NCI-H128 (cell line): Measurements from ENCODE around the gene PDCL2.

ENCODE experiments used
- DNase-seq: peaks from one replicate; lab custom pipeline; 2025; ENCODE audit not compliant: unreplicated experiment; lab: John Stamatoyannopoulos, UW

The PDCL2 gene

GRCh38 chr4:55540271-55540670, 51.8 kb downstream of the PDCL2 start:
- no peak for DNase-seq

- DNase-seq = no peak
Observed at GRCh38 chr4:55539658-55540057, 52.4 kb downstream of the PDCL2 start.

- DNase-seq = no peak
Observed at GRCh38 chr4:55538531-55538930, 53.5 kb downstream of the PDCL2 start.

GRCh38 chr4:55534306-55534705, 57.7 kb downstream of the PDCL2 start:
- DNase-seq = no peak

- DNase-seq = no peak
Observed at GRCh38 chr4:55530691-55531090, 61.4 kb downstream of the PDCL2 start.

- no peak for DNase-seq
Observed at GRCh38 chr4:55530167-55530566, 61.9 kb downstream of the PDCL2 start.

- DNase-seq = no peak
Observed at GRCh38 chr4:55528491-55528890, 63.6 kb downstream of the PDCL2 start.

GRCh38 chr4:55524844-55525571, 67.0 kb downstream of the PDCL2 start:
- DNase-seq = no peak

GRCh38 chr4:55518442-55518841, 73.6 kb downstream of the PDCL2 start:
- DNase-seq = no peak

GRCh38 chr4:55517526-55518229, 74.4 kb downstream of the PDCL2 start:
- no peak for DNase-seq

- no peak for DNase-seq
Observed at GRCh38 chr4:55512922-55513571, 79.0 kb downstream of the PDCL2 start.

GRCh38 chr4:55512077-55512476, 80.0 kb downstream of the PDCL2 start:
- no peak for DNase-seq

GRCh38 chr4:55510685-55511084, 81.4 kb downstream of the PDCL2 start:
- DNase-seq = no peak

- DNase-seq = no peak
Observed at GRCh38 chr4:55509266-55509665, 82.8 kb downstream of the PDCL2 start.

- no peak for DNase-seq
Observed at GRCh38 chr4:55507612-55508011, 84.4 kb downstream of the PDCL2 start.
